A549 treated with CpdA at 1 μM for 4 hours (cell line): ENCODE measurements around the gene COX8A. TPM values are rescaled to one million over a fixed set of nuclear protein-coding genes. Genes with fewer than 3 reads are reported as not detected.

Experiments
- total RNA-seq: library from RNA; stranded (reverse); fragments of 200-300 nt; extraction: Qiagen RNA extraction; gene quantifications from 5 replicates; pipeline ENCODE4 v1.2.3, GENCODE V29; 2022; ENCODE audit warnings: low read depth

Gene COX8A
- 629 to 1,059 TPM (median 1,023 TPM) in 5 replicates for total RNA-seq

GRCh38 chr11:63974259-63975143, at the start of gene COX8A:
TSS of gene COX8A (plus strand) at chr11:63974620. CDS start at chr11:63974681, 61 bp downstream.

GRCh38 chr11:63938479-63939396, 35.7 kb upstream of the COX8A start, which contains the start of gene NAA40:
TSS of gene NAA40 (plus strand) at chr11:63939002. CDS start at chr11:63939097, 95 bp downstream.

GRCh38 chr11:63986156-63986931, 11.9 kb downstream of the COX8A start, which contains the start of gene OTUB1:
TSS of gene OTUB1 (plus strand) at chr11:63986438. CDS start at chr11:63986457, 19 bp downstream.

Other genes starting within 250 kb of the COX8A start
- 5.7 to 7.1 TPM (median 6.9 TPM) in 5 replicates for gene ZFTA, start 205.8 kb upstream of the COX8A start, total RNA-seq
- 37.7 to 55.9 TPM (median 51.5 TPM) in 5 replicates for gene SPINDOC, start 161.2 kb upstream of the COX8A start, total RNA-seq
- 22.9 to 26.2 TPM (median 24.3 TPM) in 5 replicates for gene MARK2, start 135.5 kb upstream of the COX8A start, total RNA-seq
- 0.55 to 1.1 TPM (median 1.0 TPM) in 5 replicates for gene RCOR2, start 57.5 kb upstream of the COX8A start, total RNA-seq
- gene NAA40, start 35.6 kb upstream of the COX8A start, total RNA-seq: 15.1 to 19.0 TPM (median 18.3 TPM) in 5 replicates
- 109 to 134 TPM (median 129 TPM) in 5 replicates for gene OTUB1, start 11.8 kb downstream of the COX8A start, total RNA-seq
- gene FLRT1, start 61.3 kb downstream of the COX8A start, total RNA-seq: 0.05 to 0.09 TPM (median 0.08 TPM) in 4 of 5 replicates, not detected in the other
- 7.6 to 13.8 TPM (median 13.3 TPM) in 5 replicates for gene MACROD1, start 191.5 kb downstream of the COX8A start, total RNA-seq
- gene STIP1, start 211.6 kb downstream of the COX8A start, total RNA-seq: 265 to 294 TPM (median 293 TPM) in 5 replicates
- 1.6 to 4.1 TPM (median 2.1 TPM) in 5 replicates for gene FERMT3, start 232.1 kb downstream of the COX8A start, total RNA-seq